PC-9 (cell line): ENCODE measurements around the gene TADA3. TPM values are rescaled to one million over a fixed set of nuclear protein-coding genes. Genes with fewer than 3 reads are reported as not detected.

Experiments used
- BruUV-seq: library from RNA; stranded (reverse); fragments of 400-500 nt; replicated peaks from 2 replicates; lab custom pipeline; 2021; lab: Mats Ljungman, UMichigan
- CTCF ChIA-PET: fragments of 300-600 bp; sonication (Branson Sonifier 250); formaldehyde crosslinking; loops from one replicate; lab custom pipeline; 2022; ENCODE audit warnings: antibody characterized with exemption; lab: Charles Lee
- POLR2A ChIA-PET: fragments of 300-600 bp; sonication (Branson Sonifier 250); formaldehyde crosslinking; loops from one replicate; lab custom pipeline; 2022; ENCODE audit warnings: antibody characterized with exemption; ENCODE audit not compliant: unreplicated experiment; lab: Charles Lee
- DNase-seq, 2 experiments: peaks; one replicate each; pipeline versions ENCODE4 v3.0.0 to v3.0.0-alpha.2; 2015 to 2022; ENCODE audit warnings: mixed read lengths in 1 of 2
- H2AFZ ChIP-seq: fragments of 200-600 bp; sonication (generic); 2 replicates; pipeline ENCODE4 v1.8.1; 2017; ENCODE audit warnings: antibody characterized with exemption
- H3F3A ChIP-seq: fragments of 200-600 bp; sonication (generic); 2 replicates; pipeline ENCODE4 v1.8.1; 2017; ENCODE audit warnings: antibody characterized with exemption, mild to moderate bottlenecking, low read depth; ENCODE audit not compliant: insufficient read depth
- H3K27ac ChIP-seq: fragments of 200-600 bp; sonication (generic); 2 replicates; pipeline ENCODE4 v1.6.1; 2016; ENCODE audit warnings: mixed run types
- H3K27me3 ChIP-seq: fragments of 200-600 bp; sonication (generic); 2 replicates; pipeline ENCODE4 v1.6.1; 2016; ENCODE audit warnings: low read depth, mixed run types; ENCODE audit not compliant: insufficient read depth
- H3K36me3 ChIP-seq: fragments of 200-600 bp; sonication (generic); 2 replicates; pipeline ENCODE4 v1.6.1; 2016; ENCODE audit warnings: low read depth, mixed run types
- H3K4me1 ChIP-seq: fragments of 200-600 bp; sonication (generic); replicated peaks from 2 replicates; pipeline ENCODE4 v1.6.1; 2016; ENCODE audit warnings: mixed run types; ENCODE audit not compliant: insufficient read depth
- H3K4me2 ChIP-seq: fragments of 200-600 bp; sonication (generic); 2 replicates; pipeline ENCODE4 v1.6.1; 2017; ENCODE audit warnings: mixed run types
- H3K4me3 ChIP-seq: fragments of 200-600 bp; sonication (generic); 2 replicates; pipeline ENCODE4 v1.6.1; 2016; ENCODE audit warnings: mixed run types
- H3K79me2 ChIP-seq: fragments of 200-600 bp; sonication (generic); 2 replicates; pipeline ENCODE4 v1.6.1; 2017; ENCODE audit warnings: low read depth, mixed run types
- H3K9me2 ChIP-seq: fragments of 200-600 bp; sonication (generic); 2 replicates; pipeline ENCODE4 v1.8.1; 2017; ENCODE audit warnings: mild to moderate bottlenecking; ENCODE audit not compliant: insufficient read depth
- H3K9me3 ChIP-seq: fragments of 200-600 bp; sonication (generic); 2 replicates; pipeline ENCODE4 v1.8.1; 2016; ENCODE audit warnings: low read depth; ENCODE audit not compliant: insufficient read depth
- H4K20me1 ChIP-seq: fragments of 200-600 bp; sonication (generic); 2 replicates; pipeline ENCODE4 v1.8.1; 2017; ENCODE audit not compliant: insufficient read depth
- CTCF ChIP-seq: fragments of 200-600 bp; sonication (generic); conservative IDR thresholded peaks from 2 replicates; pipeline ENCODE4 v1.6.1; 2017; ENCODE audit warnings: mixed run types, antibody characterized with exemption, mild to moderate bottlenecking, moderate library complexity
- EZH2 ChIP-seq: fragments of 200-600 bp; sonication (generic); IDR thresholded peaks from 2 replicates; pipeline ENCODE4 v1.8.0; 2017; ENCODE audit warnings: antibody characterized with exemption, low read depth
- intact Hi-C: fragments of 100-400 bp; cut with micrococcal nuclease; formaldehyde crosslinking; loops from one replicate; pipeline ENCODE4 v1.10.0; 2022; ENCODE audit not compliant: unreplicated experiment
- total RNA-seq: library from RNA; stranded (reverse); gene quantifications from 2 replicates; pipeline ENCODE4 v1.2.3, GENCODE V29; 2021

The TADA3 gene
- total RNA-seq, 1 experiment from 2014 or later = 72.4 TPM

- Histone ChIP-seq H3K79me2 (no peaks in the 10 kb centered on the region), H3K9me3 (no peaks in the 10 kb centered on the region), H3K4me1 (peaks cover 19% of the 10 kb centered on the region), H3F3A (peaks cover 40% of the 10 kb centered on the region), H3K4me3 (no peak overlapping the region), H3K27ac (no peak overlapping the region), H3K4me2 (no peak overlapping the region), H3K9me2 (no peaks in the 10 kb centered on the region), H3K36me3 (peaks cover 22% of the 10 kb centered on the region), H2AFZ (no peak overlapping the region), H3K27me3 (no peaks in the 10 kb centered on the region), H4K20me1 (0 out of 2 replicates have a peak, but pooled peaks cover 7% of the 10 kb centered on the region)
- no peak for DNase-seq
- ChIA-PET CTCF (no interaction called here), POLR2A (no interaction called here)
- intact Hi-C loops = loop anchor here (10.0 kb wide), 1 partner anchor 301 kb away; no protein-coding TSS in a partner anchor
- BruUV-seq = no TSS peak
- TF ChIP-seq CTCF (no peak), EZH2 (no peak)
Observed at GRCh38 chr3:9806137-9806536, 13.9 kb upstream of the TADA3 start.

GRCh38 chr3:9804996-9805395 is 12.7 kb upstream of the TADA3 start:
- intact Hi-C loops = loop anchor here (10.0 kb wide), 1 partner anchor 300 kb away; no protein-coding TSS in a partner anchor
- POLR2A ChIA-PET = interaction anchor here (0.7 kb wide), 1 partner anchor 141 kb away, joined by 3 read pairs; no protein-coding TSS in a partner anchor
- H2AFZ ChIP-seq = no peak overlapping the region

GRCh38 chr3:9803494-9803893 is 11.2 kb upstream of the TADA3 start:
- BruUV-seq = no TSS peak
- ChIA-PET POLR2A (interaction anchor here (0.5 to 0.6 kb wide), 2 partner anchors 23 to 208 kb away, joined by 4 read pairs; no protein-coding TSS in a partner anchor), CTCF (no interaction called here)
- H3F3A ChIP-seq = peaks cover 49% of the 10 kb centered on the region
- H3K36me3 ChIP-seq = peaks cover 43% of the 10 kb centered on the region
- no peaks in the 10 kb centered on the region for H3K27me3 ChIP-seq
- TF ChIP-seq EZH2 (no peak), CTCF (no peak)
- no peaks in the 10 kb centered on the region for H3K9me3 ChIP-seq
- no peak overlapping the region for H3K27ac ChIP-seq
- intact Hi-C loops = loop anchor here (10.0 kb wide), 1 partner anchor 299 kb away; no protein-coding TSS in a partner anchor
- H3K79me2 ChIP-seq = no peaks in the 10 kb centered on the region
- peaks cover 21% of the 10 kb centered on the region for H4K20me1 ChIP-seq
- no peak overlapping the region for H2AFZ ChIP-seq
- peaks cover 3% of the 10 kb centered on the region for H3K4me1 ChIP-seq
- DNase-seq = no peak
- H3K4me2 ChIP-seq = no peak overlapping the region
- no peak overlapping the region for H3K4me3 ChIP-seq
- no peaks in the 10 kb centered on the region for H3K9me2 ChIP-seq

More at GRCh38 chr3:9804996-9805395, 12.7 kb upstream of the TADA3 start:
- DNase-seq = no peak
- Histone ChIP-seq H4K20me1 (peaks cover 12% of the 10 kb centered on the region), H3K4me3 (no peak overlapping the region), H3K9me2 (no peaks in the 10 kb centered on the region), H3K4me2 (no peak overlapping the region), H3K27ac (no peak overlapping the region), H3K9me3 (no peaks in the 10 kb centered on the region), H3F3A (peaks cover 48% of the 10 kb centered on the region), H3K79me2 (no peaks in the 10 kb centered on the region), H3K27me3 (no peaks in the 10 kb centered on the region), H3K4me1 (peaks cover 14% of the 10 kb centered on the region), H3K36me3 (peaks cover 31% of the 10 kb centered on the region)
- TF ChIP-seq CTCF (no peak), EZH2 (no peak)
- no TSS peak for BruUV-seq
- CTCF ChIA-PET = interaction anchor here (0.6 kb wide), 1 partner anchor 211 kb away, joined by 3 read pairs; no protein-coding TSS in a partner anchor
